GM19372 (cell line): ENCODE results near the gene RELN.
"Not testable (repeated sequence)": the region's sequence is repeated elsewhere in the genome, so short reads cannot be mapped to it uniquely, and the experiment has no call there.

Source experiments
- ATAC-seq: cut with Tn5 transposase; IDR thresholded peaks from one replicate; pipeline ENCODE4 v1.9.1; 2021; ENCODE audit warnings: mild to moderate bottlenecking, low read depth, moderate library complexity; ENCODE audit not compliant: unreplicated experiment

RELN gene

DNA sequence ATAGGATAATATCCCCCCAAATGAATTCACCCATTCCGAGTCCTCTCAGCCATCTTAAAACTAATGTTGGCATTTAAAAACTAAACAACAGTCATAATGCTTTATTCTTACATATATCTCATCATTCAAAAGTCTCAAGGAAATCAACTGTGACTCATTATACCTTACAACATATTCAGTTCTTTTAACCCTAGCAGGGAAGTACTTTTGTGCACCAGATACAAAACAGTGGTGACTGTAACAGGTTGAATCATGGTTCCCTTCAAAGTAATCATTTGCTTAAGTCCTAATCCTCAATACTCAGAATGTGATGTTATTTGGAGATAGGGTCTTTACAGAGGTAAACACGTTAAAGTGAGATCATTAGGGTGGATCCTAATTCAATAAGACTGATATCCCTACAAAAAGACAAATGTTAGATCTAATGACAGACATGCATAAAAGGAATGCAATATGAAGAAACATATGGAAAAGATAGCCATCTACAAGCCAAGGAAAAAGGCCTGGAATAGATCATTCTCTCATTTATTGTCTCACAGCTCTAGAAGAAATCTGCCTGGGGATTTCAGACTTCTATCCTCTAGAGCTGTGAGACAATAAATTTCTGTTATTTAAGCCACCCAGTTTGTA, 42.3 kb downstream of the RELN start:
- ATAC-seq, result no peak

DNA sequence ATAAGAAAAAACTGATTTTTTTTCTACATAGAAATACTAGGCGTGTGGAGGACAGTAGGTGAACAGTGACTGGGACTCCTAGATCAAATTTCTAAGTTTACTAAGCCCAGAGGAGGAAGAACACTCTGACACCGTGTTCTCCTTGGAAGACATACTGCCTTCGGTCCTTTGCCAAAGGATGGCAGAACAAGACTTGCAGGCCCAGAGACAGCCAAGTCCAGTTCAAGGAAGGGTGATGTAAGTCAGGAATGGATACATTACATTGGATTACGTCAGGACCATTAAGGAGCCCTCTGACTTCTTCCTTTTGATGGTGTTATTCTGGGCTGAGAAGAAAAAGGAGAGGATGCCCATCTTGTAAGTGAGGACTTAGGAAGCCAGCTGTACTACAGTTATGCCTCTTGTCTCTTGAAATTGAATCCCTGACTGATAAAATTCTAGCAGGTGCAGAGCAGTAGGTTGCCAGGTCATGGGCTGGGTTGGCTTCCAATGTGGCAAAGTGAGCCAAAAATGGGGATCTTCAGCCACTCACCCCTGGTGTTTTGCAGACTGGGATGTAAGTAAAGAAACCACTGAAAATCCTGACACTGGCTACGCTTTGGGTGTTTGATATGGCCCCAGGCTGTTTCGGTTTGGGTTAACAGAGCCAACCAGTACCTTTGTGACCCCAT, 45.1 kb downstream of the RELN start:
- ATAC-seq, result no peak

DNA sequence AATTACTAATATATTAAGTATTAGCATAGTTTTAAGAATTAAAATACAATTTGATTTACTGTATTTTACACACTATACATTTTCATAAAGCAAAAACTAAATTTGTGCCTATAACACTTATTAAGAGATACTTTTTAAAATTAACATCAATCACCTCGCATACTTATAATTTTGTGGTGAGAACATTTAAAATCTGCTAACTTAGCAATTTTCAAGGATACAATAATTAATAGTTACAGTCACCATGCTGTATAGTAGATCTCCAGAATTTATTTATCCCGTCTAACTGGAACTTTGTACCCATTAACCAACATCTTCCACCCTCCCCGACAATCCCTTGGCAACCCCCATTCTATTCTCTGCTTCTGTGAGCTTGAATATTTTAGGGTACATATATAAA, 47.5 kb downstream of the RELN start:
- ATAC-seq, result no peak

DNA sequence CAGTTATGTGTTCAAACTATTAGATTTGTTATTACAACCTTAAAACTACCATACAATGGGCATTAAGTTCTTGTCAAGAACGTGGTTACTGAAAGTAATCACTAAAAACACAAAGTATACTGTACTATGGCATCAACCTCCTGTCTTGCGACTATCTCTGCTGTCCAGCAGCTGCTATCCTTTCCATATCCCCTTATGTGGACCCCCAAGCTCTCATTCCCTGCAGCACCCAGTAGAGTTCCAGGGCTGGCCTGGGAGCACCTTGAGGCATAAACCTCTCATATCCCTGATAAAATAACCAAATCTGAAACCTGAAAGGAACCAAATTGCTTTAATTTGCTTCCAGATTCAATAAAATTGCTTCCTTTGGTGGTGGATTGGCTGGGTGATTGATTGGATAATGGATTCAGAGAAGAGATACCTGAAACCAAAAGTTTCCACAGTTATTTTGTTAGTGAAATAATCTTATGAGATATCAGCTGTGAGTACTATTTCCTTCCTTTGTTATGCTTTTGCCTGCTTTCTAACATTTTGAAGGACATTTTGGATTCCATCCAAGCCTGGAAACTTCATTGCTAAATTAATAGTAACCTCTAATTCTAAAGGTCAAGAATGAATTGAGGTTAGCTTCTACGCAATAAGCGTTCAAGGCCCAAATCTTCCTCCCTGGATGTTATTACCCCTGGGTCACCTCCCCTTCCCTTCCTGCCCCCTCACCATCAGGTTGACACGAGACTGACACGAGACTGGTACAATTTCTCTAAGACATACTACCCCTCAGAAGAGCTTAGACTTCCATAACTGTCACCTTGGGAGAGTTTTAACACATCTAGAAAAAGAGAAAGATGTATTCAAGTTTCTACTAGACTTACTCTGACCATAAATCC, 48.8 kb downstream of the RELN start:
- ATAC-seq, result no peak

DNA sequence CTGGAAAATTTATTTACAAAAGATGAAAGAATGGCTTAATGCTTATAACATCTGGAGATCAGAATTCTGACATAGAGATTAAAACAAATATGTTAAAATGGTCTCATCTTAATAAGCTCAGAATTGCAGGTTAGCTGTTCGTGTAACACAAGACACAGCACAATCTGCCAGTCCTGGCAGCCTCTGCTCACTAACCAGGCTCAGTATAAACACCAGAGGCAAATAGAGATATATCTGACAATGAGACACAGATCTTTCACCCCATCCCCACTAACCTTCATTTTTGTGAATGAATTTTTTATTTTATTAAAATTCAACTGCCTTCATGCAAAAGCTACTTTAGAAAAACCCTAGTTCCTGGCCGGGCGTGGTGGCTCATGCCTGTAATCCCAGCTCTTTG, 51.8 kb downstream of the RELN start:
- no peak for ATAC-seq

DNA sequence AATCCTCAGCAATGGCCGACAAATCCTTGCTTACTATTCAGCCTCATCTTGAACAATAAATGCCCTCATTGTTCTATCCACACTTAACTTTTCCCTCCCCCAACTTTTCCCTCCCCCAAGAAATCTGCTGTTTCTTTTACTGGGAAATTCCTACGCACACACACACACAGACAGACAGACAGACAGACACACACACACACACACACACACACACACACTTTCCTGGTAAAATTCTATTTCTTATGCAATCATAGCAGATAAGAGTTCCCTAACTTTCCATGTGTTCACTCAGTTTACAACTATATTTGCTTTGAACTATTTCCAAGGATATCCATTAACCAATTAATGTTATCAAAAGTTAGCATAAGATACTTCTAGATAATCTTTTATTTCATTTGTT, 52.9 kb downstream of the RELN start:
- no peak for ATAC-seq

DNA sequence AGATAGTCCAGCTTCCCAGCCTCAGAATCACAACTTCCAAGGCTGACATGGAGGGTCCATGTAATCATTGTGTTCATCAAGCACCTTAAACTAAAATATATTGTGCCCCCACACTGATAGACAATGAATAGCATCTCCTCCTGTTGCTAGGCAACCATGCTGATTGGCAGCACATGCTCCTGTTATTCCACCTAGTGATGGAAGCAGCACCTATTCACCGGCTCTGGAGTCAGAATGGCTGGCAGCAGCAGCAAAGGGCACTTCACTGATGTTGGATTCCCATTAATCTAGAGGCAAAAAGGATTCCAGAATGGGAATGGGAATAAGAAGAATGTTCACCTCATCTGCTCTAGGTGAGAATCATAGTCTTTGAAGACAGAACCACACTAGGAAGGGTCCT, 55.0 kb downstream of the RELN start:
- no peak for ATAC-seq

DNA sequence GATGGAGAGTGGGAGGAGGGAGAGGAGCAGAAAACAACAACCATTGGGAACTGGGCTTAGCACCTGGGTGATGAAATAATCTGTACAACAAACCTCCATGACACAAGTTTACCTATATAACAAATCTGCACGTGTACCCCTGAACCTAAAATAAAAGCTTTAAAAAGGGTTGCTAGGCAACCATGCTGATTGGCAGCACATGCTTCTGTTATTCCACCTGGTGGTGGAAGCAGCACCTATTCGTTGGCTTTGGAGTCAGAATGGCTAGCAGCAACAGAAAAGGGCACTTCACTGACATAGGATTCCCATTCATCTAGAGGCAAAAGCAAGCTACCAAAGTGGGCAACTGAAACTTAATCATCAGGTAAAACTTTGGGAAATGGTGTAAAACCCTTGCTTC, 57.1 kb downstream of the RELN start:
- no peak for ATAC-seq

DNA sequence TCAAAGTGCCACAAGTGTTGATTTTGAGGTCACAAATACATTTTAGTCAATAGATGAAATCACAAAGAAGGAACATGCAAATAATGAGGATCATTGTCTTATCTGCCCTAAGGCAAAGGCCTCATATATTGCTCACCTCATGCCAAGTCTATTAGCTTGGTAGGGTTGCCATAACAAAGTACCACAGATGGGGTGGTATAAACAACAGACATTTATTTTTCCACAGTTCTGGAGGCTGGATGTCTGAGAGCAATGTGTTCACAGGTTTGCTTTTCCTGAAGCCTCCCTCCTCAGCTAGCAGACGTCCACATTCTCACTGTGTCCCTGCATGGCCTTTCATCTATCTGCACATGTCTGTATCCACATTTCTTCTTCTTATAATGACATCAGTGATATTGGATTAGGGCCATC, 59.6 kb downstream of the RELN start:
- ATAC-seq, result no peak

DNA sequence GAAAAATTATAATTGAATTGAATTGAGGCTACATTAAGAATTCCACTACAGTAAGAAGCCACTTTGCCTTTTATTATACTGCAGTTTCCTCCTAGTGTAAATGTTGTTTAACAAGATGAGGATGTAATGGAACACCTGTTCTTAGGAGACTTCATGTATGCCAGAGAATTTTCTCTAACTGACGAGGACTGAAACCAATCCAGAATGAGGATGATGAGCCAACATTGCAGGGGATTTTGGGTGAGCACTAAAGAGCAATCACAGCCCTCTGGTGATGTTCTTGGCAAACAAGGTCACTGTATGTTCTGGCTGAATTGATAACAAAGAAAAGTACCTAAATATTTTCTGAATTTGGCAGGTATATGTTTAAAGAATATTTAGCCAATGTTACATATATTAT, 60.9 kb downstream of the RELN start:
- no peak for ATAC-seq

DNA sequence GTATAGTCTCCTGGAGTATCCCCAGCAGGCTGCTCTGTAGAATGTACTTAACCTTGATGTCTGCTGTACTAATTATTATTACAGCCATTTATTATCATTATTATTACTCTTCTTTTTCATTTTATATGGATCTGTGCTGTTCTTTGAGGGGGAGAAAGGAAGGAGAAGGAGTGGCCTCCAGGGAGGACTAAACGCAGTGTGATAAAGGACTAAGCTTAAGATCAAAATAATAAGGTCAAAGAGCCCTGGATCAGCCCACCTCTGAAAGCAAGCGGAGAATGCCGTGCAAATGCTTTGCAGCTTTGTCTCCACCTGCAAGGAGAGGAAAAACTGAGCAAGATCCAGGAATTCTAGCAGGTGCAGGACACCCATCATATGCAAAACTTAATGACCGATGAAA, 65.3 kb downstream of the RELN start:
- no peak for ATAC-seq

DNA sequence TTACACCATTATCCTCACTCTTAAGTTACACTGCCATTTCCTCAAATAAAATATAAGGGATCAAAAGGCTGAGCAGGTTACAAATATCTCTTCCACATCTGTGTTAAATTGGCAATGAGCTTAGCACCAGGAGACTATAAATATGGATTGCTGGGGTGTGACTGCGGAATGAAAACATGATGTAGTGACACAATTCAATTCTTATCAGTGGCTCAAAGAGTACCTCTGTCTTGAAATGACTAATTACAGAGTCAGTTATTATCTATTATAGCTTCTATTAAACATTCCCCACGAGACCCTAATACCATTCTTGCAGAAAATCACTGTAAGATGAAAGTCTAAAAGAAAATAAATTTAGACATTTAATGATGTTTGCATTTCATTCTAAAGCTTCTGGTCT, 67.1 kb downstream of the RELN start:
- no peak for ATAC-seq

DNA sequence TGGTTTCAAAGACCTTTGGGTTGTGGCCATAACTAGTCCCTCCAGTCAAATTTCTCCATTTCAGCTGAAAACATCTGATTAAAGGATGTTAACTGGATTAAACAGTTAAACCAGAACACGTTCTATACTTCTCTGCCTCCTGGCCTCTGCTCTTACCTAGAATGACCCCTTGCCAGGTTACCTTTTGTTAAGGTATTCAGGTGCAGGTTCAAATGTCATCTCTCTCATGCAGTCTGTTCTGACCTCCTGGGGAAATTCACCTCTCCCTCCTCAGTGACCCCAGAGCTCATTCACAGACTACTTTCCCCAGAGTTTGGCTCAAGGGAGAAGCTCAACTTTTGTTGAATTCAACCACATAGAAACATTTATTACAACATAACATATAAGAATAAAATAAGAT, 67.8 kb downstream of the RELN start:
- no peak for ATAC-seq

DNA sequence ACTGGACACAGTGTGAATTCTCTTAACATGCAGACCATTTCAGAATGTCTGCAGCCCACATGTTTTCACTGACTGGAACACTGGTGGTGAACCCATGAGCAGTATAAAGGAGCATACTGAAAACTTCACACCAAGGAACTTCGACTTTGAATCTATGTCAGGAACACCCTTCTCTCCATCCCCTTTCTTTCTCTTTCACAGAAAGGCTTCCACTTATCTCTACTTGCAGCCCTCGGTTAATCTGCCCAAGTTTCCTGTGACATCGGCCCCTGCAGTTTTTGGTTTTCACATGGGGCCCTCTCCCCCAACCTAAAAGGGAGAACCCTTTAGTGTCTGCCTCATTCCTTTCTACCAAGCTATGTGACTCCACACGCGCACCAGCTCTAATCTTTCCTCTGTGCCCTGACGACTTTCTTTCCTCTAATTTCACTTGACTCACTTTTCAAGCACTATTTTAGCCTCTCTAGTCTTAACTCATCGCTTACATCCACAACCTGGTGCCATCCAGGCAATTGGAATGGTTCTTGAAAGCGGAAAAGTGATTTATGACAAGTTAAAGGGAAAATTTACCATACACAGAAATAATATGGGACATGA, 70.1 kb downstream of the RELN start:
- no peak for ATAC-seq

DNA sequence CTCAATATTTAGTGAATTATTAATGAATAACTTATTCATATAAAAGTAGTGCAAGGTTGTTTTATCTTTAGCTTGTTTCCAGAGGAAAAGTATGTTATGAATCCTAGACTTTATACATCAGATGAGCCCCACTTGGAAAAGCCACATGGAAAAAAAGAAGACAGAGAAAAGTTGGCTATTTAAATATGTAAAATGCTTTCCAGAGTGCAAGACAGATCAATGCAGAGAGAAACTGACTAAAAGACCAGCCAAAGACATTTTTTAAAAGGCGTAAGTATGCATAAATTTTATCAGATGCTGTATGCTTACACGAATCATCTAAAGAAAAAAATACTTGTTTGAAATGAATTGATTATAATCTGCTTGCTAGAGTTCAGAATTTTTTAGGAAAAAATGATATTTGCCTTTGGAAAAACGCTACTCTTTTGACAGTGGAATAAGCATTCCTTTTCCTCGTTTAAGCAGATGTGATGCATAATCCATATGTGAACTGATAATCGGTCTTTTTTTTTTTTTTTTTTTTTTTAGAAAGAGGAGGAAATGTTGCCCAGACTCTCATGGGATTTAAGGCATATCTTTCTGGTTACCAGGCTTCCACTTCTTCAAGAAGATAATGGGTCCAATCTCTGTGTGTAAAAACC, 70.7 kb downstream of the RELN start:
- ATAC-seq, result no peak

DNA sequence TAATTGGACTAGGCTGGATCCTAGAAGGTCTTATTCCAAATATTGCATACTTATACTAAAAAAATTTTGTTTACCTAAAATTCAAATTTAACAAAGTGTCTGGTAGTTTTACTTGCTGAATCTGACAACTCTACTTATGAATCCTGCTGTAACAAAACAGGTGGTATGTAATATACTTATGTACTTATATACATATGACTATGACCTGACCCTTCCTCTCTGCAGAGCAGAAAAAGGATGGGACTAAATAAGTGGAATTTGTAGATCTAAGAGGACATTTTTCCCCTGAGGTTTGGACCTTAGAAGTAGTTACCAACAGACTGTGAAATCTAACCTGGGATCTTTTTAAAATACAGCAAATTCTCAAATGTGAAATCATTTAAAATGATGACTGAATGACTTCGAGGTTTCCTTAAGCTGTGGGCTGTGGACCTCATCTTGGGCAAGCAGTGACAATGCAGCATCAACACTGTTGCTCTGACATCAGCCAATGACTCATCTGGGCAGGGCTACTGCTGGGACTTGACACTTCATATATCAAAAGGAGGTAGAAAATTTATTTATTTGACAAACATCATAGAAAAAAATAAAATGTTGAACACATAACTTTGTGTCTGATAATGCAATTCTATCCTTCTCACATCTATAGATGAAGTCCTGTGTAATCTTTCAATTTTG, 73.6 kb downstream of the RELN start:
- no peak for ATAC-seq

DNA sequence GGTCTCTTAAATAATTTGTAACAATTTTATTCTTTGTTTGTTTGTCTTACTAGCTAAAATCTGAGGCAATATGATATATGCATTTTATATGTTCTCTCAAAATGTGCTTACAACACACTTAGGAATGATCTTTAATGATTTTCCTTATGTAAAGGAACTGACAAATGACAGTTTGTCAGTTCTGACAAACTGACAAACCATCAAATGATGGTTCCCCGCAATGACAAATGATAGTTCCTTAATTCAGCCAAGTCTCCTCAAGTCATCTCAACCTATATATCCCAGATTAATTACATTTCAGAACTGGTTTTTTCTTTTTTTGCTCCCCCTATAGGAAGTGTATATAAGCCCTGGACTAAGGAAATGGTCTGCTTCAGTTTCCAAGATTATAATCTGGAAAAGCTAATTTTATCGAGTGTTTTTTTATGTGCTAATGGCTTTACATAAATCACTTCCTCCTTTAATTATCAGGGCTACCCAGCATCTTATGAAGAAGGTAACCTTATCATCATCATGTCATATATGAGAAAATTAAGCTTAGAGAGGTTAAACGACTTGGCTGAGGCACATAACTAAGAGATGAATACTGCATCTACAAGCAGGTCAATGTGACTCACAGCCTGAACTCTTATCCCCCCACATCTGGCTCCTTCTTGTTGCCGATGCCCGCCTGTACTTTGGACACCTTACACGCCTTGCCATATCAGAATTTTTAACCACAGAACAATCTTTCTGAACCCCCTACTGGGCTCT, 75.1 kb downstream of the RELN start:
- no peak for ATAC-seq

DNA sequence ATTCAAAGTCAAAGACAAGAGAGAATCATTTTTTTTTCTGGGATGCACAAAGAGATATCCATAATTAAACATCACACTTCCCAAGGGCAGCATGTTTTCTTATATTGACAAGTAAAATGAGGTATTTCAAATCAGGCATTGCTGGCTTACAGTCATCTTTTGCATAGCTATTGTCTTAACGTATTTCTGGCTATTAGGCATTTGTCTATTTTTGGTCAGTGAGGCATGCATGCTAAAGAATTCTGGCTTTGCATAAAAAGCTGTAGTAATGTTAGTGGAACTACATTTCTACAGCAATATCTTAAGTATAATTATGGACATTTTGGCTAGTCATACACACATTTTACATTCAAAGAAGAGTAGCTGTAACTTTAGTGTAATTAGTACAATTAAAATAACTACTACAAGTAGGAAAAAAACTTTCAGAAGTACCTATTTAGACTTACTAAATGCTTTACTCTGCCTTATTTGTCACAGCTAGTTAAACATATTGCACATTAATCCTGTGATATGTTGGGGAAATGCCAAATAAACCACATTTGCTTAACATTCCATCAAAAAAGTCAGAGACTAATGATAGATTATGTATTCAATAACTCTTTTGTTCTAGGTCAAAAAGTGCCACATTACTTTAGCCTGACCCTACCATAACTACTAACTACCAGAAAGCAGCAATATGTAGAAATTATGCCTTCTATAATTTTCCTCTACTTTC, 76.4 kb downstream of the RELN start:
- no peak for ATAC-seq

DNA sequence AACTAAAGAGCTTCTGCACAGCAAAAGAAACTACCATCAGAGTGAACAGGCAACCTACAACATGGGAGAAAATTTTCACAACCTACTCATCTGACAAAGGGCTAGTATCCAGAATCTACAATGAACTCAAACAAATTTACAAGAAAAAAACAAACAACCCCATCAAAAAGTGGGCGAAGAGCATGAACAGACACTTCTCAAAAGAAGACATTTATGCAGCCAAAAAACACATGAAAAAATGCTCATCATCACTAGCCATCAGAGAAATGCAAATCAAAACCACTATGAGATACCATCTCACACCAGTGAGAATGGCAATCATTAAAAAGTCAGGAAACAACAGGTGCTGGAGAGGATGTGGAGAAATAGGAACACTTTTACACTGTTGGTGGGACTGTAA, 78.4 kb downstream of the RELN start:
- not testable (repeated sequence) for ATAC-seq
